Upper lobe of left lung (tissue), 6 donors: ENCODE data around the gene B3GALT6. TPM values are rescaled to one million over a fixed set of nuclear protein-coding genes. Genes with fewer than 3 reads are reported as not detected.

ENCODE experiments used
- ATAC-seq, 2 donors: fragments of 200-7000 bp; cut with Tn5 transposase; one replicate each; pipeline ENCODE4 v1.9.1; 2022; ENCODE audit warnings: mild to moderate bottlenecking in 2 of 2, moderate library complexity in 2 of 2; ENCODE audit not compliant: low FRiP score in 2 of 2
- DNase-seq, 2 donors: peaks; one replicate each; pipeline ENCODE4 v3.0.0-alpha.2; 2019 to 2020
- H3K27ac ChIP-seq, 4 donors: fragments of 200-600 bp; sonication (generic); one replicate each; pipeline ENCODE4 v1.5.1; 2016 to 2019
- H3K27me3 ChIP-seq, 4 donors: fragments of 200-600 bp; sonication (generic); one replicate each; pipeline ENCODE4 v1.5.1; 2017 to 2019
- H3K36me3 ChIP-seq, 4 donors: fragments of 200-600 bp; sonication (generic); one replicate each; pipeline ENCODE4 v1.5.1; 2016 to 2019
- H3K4me1 ChIP-seq, 4 donors: fragments of 200-600 bp; sonication (generic); one replicate each; pipeline ENCODE4 v1.5.1; 2018 to 2019
- H3K4me3 ChIP-seq, 4 donors: fragments of 200-600 bp; sonication (generic); one replicate each; pipeline ENCODE4 v1.5.1; 2017 to 2019; ENCODE audit warnings: mild to moderate bottlenecking in 2 of 4, moderate library complexity in 1 of 4
- H3K9me3 ChIP-seq, 4 donors: fragments of 200-600 bp; sonication (generic); one replicate each; pipeline ENCODE4 v1.5.1; 2018 to 2019
- EP300 ChIP-seq, 4 donors: sonication (generic); formaldehyde crosslinking; IDR thresholded peaks; one replicate each; pipeline ENCODE4 v1.5.1; 2017; ENCODE audit warnings: antibody characterized with exemption in 4 of 4, control low read depth in 2 of 4
- POLR2A ChIP-seq, 4 donors: fragments of 450-650 bp; IDR thresholded peaks; one replicate each; pipeline ENCODE4 v1.5.1; 2016 to 2017; ENCODE audit warnings: antibody characterized with exemption in 4 of 4, mild to moderate bottlenecking in 2 of 4
- POLR2AphosphoS5 ChIP-seq, 2 donors: sonication (generic); formaldehyde crosslinking; IDR thresholded peaks; one replicate each; pipeline ENCODE4 v1.5.1; 2017; ENCODE audit warnings: antibody characterized with exemption in 2 of 2
- WGBS, 2 donors: methylation state at CpG; one replicate each; pipeline ENCODE4 v1.1.5; 2017 to 2018; 5-methylcytosine and 5-hydroxymethylcytosine counted together
- total RNA-seq, 6 donors: library from RNA; depleted of rRNA in 4 of 6; stranded (reverse); fragments of >200 nt in 4 of 6; gene quantifications; one replicate each; pipeline versions ENCODE4 v1.1.0 to v1.2.1, GENCODE V29; 2016 to 2021
- TF ChIP-seq, protein P1 (sequence below), 6 experiments: fragments of 450-650 bp in 4 of 6; fragments of 200-600 bp in 2 of 6; sonication (generic) in 2 of 6; IDR thresholded peaks; one replicate each; pipeline ENCODE4 v1.5.1; 2016 to 2019; ENCODE audit warnings: antibody characterized with exemption in 6 of 6
- donor health status: DM: no; HTN: no; CAD: no; lungs with moderate emphysema.
- donor health status: DM: no; HTN: yes; CAD: no; lungs with severe emphysema.

Gene B3GALT6
- total RNA-seq, 6 donors from 2014 or later, result 15.2 to 31.3 (median 19.9) TPM

DNA sequence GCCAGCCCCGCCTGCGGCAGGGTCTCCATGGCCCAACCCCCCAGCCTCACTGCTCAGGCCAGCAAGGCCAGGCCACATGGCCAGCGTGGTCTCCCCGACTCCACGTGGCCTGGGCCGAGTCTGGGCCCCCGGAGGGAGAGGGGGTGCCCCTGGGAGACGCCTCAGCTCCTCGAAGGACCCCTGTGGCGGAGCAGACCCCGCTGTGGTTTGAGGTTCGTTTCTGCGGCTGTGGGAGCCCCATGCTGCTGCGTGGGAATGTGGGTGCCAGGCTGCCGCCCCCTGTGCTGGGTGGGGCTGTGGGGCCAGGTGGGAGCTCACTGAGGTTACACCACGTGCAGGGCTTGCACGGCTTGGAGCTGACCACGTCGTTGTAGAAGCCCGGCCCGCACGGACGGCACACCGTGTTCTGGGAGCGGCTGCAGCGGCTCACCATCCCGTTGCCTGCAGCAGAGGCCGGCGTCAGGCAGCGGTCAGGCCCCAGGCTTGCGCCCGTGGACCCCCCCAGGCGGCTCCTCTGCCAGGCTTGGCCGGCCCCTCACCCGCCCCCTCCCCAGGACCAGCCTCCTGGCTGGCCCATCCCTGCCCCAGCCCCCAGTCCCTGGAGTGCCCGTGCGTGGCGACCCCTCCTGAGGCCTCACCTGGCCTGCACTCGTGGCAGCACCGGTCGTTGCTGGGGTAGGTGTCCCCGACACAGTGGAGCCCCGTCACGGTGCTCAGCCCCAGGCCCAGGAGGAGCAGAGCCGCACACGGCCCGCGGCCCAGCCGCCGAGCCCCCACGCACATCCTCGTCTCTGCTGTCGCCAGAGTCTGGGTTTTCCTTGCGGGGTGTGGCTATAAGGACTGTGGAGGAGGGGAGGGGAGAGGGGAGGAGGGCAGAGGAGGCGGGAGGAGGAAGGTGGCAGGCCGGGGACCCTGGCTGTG lies 18.4 kb upstream of the B3GALT6 start, which contains the start of gene TNFRSF4:
Gene TNFRSF4, minus strand, starts transcription at position 809 of the 921 bp plus-strand sequence. Its CDS starts 26 bp downstream, at position 783.
- H3K27ac ChIP-seq, result peak within 1 kb of the TSS; percentile 28 to 81 (median 66)
- peak within 1 kb of the TSS in 3 of 4 donors; percentile 33 to 51 (median 42) for H3K4me3 ChIP-seq
- H3K4me1 ChIP-seq, result peaks cover 21 to 51% (median 39%) of the 10 kb centered on the region in 4 donors
- TF ChIP-seq EP300 (IDR thresholded peaks at IDR 0.05) (no peak), POLR2A (IDR thresholded peaks at IDR 0.05) (no peak), POLR2AphosphoS5 (IDR thresholded peaks at IDR 0.05) (no peak)
- TF ChIP-seq, protein P1, sequence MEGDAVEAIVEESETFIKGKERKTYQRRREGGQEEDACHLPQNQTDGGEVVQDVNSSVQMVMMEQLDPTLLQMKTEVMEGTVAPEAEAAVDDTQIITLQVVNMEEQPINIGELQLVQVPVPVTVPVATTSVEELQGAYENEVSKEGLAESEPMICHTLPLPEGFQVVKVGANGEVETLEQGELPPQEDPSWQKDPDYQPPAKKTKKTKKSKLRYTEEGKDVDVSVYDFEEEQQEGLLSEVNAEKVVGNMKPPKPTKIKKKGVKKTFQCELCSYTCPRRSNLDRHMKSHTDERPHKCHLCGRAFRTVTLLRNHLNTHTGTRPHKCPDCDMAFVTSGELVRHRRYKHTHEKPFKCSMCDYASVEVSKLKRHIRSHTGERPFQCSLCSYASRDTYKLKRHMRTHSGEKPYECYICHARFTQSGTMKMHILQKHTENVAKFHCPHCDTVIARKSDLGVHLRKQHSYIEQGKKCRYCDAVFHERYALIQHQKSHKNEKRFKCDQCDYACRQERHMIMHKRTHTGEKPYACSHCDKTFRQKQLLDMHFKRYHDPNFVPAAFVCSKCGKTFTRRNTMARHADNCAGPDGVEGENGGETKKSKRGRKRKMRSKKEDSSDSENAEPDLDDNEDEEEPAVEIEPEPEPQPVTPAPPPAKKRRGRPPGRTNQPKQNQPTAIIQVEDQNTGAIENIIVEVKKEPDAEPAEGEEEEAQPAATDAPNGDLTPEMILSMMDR (IDR thresholded peaks at IDR 0.05), result no peak
- H3K27me3 ChIP-seq, result no peaks in the 10 kb centered on the region
- ATAC-seq (peak in 1 of 2 donors; percentile 1), DNase-seq (peak in 1 of 2 donors; percentile 83)
- 28 to 46% methylated on average over 7 to 46 of the region's 56 CpGs for WGBS, 2 donors
- H3K9me3 ChIP-seq, result no peaks in the 10 kb centered on the region
- H3K36me3 ChIP-seq, result peaks cover 9 to 28% (median 23%) of the 10 kb centered on the region in 4 donors

DNA sequence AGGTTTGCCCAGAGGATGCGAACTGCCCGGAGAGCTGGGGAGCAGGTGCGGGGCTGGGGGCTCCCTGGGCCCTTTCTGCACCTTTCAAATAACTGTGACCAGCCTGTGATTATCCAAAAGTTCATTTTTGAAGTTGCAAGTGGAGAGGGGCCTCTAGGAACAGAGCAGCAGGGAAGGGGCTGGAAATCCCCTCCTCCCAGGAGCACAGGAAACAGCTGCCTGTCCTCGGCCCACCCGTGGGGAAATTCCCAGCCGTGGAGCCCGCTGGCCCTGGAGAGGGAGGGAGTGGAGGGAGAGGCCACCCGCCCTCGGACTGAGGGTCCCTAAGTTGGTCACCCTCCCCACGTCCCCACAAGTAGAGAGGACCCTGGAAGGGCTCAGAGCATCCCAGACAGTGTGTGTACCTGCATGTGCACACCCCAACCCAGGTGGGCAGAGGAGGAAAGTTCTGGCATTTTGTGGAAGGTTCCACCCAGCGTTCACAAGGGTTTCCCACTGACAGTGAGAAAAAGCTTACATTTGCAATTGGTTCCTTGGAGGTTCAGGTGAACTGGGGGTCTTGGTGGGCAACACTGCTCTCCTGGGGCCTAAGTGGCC lies 16.9 kb upstream of the B3GALT6 start:
- ATAC-seq, result no peak
- Histone ChIP-seq H3K36me3 (peaks cover 10 to 44% (median 35%) of the 10 kb centered on the region in 4 donors), H3K27ac (peak overlapping the region in 2 of 4 donors; percentile 7 to 19), H3K4me1 (peaks cover 20 to 44% (median 35%) of the 10 kb centered on the region in 4 donors), H3K27me3 (no peaks in the 10 kb centered on the region), H3K9me3 (no peaks in the 10 kb centered on the region), H3K4me3 (no peak overlapping the region)
- TF ChIP-seq POLR2A (IDR thresholded peaks at IDR 0.05), result no peak
- TF ChIP-seq, protein P1 (IDR thresholded peaks at IDR 0.05), result no peak
- TF ChIP-seq POLR2AphosphoS5 (IDR thresholded peaks at IDR 0.05), result no peak
- no peak for TF ChIP-seq EP300 (IDR thresholded peaks at IDR 0.05)
- peak in 1 of 2 donors; percentile 50 for DNase-seq
- WGBS, 2 donors, result 38% methylated on average over 8 to 11 of the region's 11 CpGs

GRCh38 chr1:1215881-1216605 lies 16.0 kb upstream of the B3GALT6 start:
- WGBS, 2 donors, result 91 to 95% methylated on average over 13 to 21 of the region's 21 CpGs
- Histone ChIP-seq H3K4me3 (no peak overlapping the region), H3K27ac (peak overlapping the region in 1 of 4 donors; percentile 7), H3K4me1 (peaks cover 20 to 44% (median 35%) of the 10 kb centered on the region in 4 donors), H3K36me3 (peaks cover 16 to 53% (median 43%) of the 10 kb centered on the region in 4 donors), H3K27me3 (no peaks in the 10 kb centered on the region), H3K9me3 (no peaks in the 10 kb centered on the region)
- TF ChIP-seq POLR2A (IDR thresholded peaks at IDR 0.05) (no peak), POLR2AphosphoS5 (IDR thresholded peaks at IDR 0.05) (no peak), EP300 (IDR thresholded peaks at IDR 0.05) (no peak)
- TF ChIP-seq, protein P1 (IDR thresholded peaks at IDR 0.05), result no peak
- ATAC-seq, result no peak
- peak in 1 of 2 donors; percentile 74 for DNase-seq

- DNase-seq (peak in 1 of 2 donors; percentile 85), ATAC-seq (no peak)
- Histone ChIP-seq H3K27ac (no peak overlapping the region), H3K27me3 (no peaks in the 10 kb centered on the region), H3K9me3 (no peaks in the 10 kb centered on the region), H3K4me1 (peaks cover 20 to 35% (median 30%) of the 10 kb centered on the region in 4 donors), H3K4me3 (no peak overlapping the region), H3K36me3 (peaks cover 20 to 62% (median 52%) of the 10 kb centered on the region in 4 donors)
- WGBS, 2 donors, result 92 to 93% methylated on average over 57 to 67 of the region's 74 CpGs
- TF ChIP-seq, protein P1 (IDR thresholded peaks at IDR 0.05), result no peak
- TF ChIP-seq POLR2AphosphoS5 (IDR thresholded peaks at IDR 0.05) (no peak), EP300 (IDR thresholded peaks at IDR 0.05) (no peak), POLR2A (IDR thresholded peaks at IDR 0.05) (no peak)
These were observed 15.0 kb upstream of the B3GALT6 start for GRCh38 chr1:1216770-1217620.
